Panc1 (cell line): Measurements from ENCODE around the gene SLC25A13. TPM values are rescaled to one million over a fixed set of nuclear protein-coding genes. Genes with fewer than 3 reads are reported as not detected.

Experiments
- ATAC-seq: fragments of 200-7000 bp; cut with Tn5 transposase; 2 replicates; pipeline ENCODE4 v1.9.1; 2020; ENCODE audit warnings: mild to moderate bottlenecking, moderate library complexity
- BruUV-seq: library from RNA; stranded (reverse); fragments of 400-500 nt; replicated peaks from 2 replicates; lab custom pipeline; 2021; lab: Mats Ljungman, UMichigan
- CTCF ChIA-PET: fragments of 300-600 bp; sonication (Branson Sonifier 250); formaldehyde crosslinking; loops from one replicate; lab custom pipeline; 2022; ENCODE audit warnings: antibody characterized with exemption; lab: Charles Lee
- POLR2A ChIA-PET: fragments of 300-600 bp; sonication (Branson Sonifier 250); formaldehyde crosslinking; loops from one replicate; lab custom pipeline; 2022; ENCODE audit warnings: antibody characterized with exemption; lab: Charles Lee
- DNase-seq: peaks from one replicate; pipeline ENCODE4 v3.0.0-alpha.2; 2010; ENCODE audit warnings: low read depth, low spot score
- H3K27ac ChIP-seq: 2 replicates; pipeline ENCODE4 v1.5.1; 2011; ENCODE audit warnings: mild to moderate bottlenecking, low read length, inconsistent platforms
- H3K27me3 ChIP-seq: fragments of 200-500 bp; sonication (Bioruptor generic); 2 replicates; pipeline ENCODE4 v1.6.0; 2014; ENCODE audit warnings: low read length, inconsistent platforms; ENCODE audit not compliant: control insufficient read depth, insufficient read depth
- H3K36me3 ChIP-seq: fragments of 200-500 bp; sonication (Bioruptor generic); 2 replicates; pipeline ENCODE4 v1.5.1; 2014; ENCODE audit warnings: inconsistent platforms, mild to moderate bottlenecking, low read length, moderate library complexity; ENCODE audit not compliant: control insufficient read depth, insufficient read depth
- H3K4me1 ChIP-seq: 2 replicates; pipeline ENCODE4 v1.5.1; 2011; ENCODE audit warnings: inconsistent platforms, mild to moderate bottlenecking, low read length, moderate library complexity; ENCODE audit not compliant: control insufficient read depth, insufficient read depth
- H3K4me3 ChIP-seq, 2 experiments: 2 replicates each; pipeline ENCODE4 v1.5.1; 2011 to 2012; ENCODE audit warnings: low read depth in 2 of 2, low read length in 2 of 2, mild to moderate bottlenecking in 2 of 2, inconsistent platforms in 1 of 2, moderate library complexity in 1 of 2
- H3K9me3 ChIP-seq: fragments of 200-500 bp; sonication (Bioruptor generic); 2 replicates; pipeline ENCODE4 v1.5.1; 2014; ENCODE audit warnings: low read depth, mild to moderate bottlenecking, inconsistent platforms, low read length, moderate library complexity; ENCODE audit not compliant: control insufficient read depth, insufficient read depth
- CTCF ChIP-seq: fragments of 450-650 bp; IDR thresholded peaks from 2 replicates; pipeline ENCODE4 v1.5.1; 2017; ENCODE audit warnings: mild to moderate bottlenecking
- POLR2AphosphoS5 ChIP-seq: IDR thresholded peaks from 2 replicates; pipeline ENCODE4 v1.6.1; 2012; ENCODE audit warnings: mild to moderate bottlenecking, low read depth, low read length, moderate library complexity
- REST ChIP-seq, 2 experiments: IDR thresholded peaks; 2 replicates each; pipeline ENCODE4 v1.6.1; 2011 to 2012; ENCODE audit warnings: low read depth in 2 of 2, control low read depth in 1 of 2, low read length in 1 of 2, mild to moderate bottlenecking in 1 of 2, moderate library complexity in 1 of 2; ENCODE audit not compliant: insufficient read depth in 1 of 2
- SIN3A ChIP-seq: IDR thresholded peaks from 2 replicates; pipeline ENCODE4 v1.6.1; 2012; ENCODE audit warnings: low read depth, mild to moderate bottlenecking, low read length, moderate library complexity, borderline replicate concordance; ENCODE audit not compliant: insufficient read depth
- TCF7L2 ChIP-seq: IDR thresholded peaks from 2 replicates; pipeline ENCODE4 v1.6.1; 2011; ENCODE audit warnings: mild to moderate bottlenecking, low read depth, low read length, inconsistent platforms
- in situ Hi-C: cut with HindIII; loops from 2 replicates; pipeline ENCODE4 v1.10.0; 2016; ENCODE audit warnings: low sequenced_read_pairs, low pct_unique_long_range_greater_than_20kb
- intact Hi-C: fragments of 100-400 bp; cut with micrococcal nuclease; formaldehyde crosslinking; loops from one replicate; pipeline ENCODE4 v1.10.0; 2022; ENCODE audit not compliant: unreplicated experiment
- total RNA-seq: library from RNA; stranded (reverse); gene quantifications from one replicate; pipeline ENCODE4 v1.2.1, GENCODE V29; 2021; ENCODE audit not compliant: unreplicated experiment

Gene SLC25A13
- total RNA-seq, 1 experiment from 2014 or later, result 69.4 TPM

- ChIA-PET POLR2A (no interaction called here), CTCF (no interaction called here)
- intact Hi-C loops, result no loop called here
- Histone ChIP-seq H3K4me3 (no peak overlapping the region), H3K36me3 (no peaks in the 10 kb centered on the region), H3K27ac (no peak overlapping the region), H3K9me3 (no peaks in the 10 kb centered on the region), H3K4me1 (no peaks in the 10 kb centered on the region), H3K27me3 (peaks cover 5% of the 10 kb centered on the region; the same call in 1 of the 2 replicates)
- in situ Hi-C loops, result no loop called here
- DNase-seq (no peak), ATAC-seq (no peak)
- TF ChIP-seq TCF7L2 (no peak), CTCF (no peak), REST (IDR thresholded peaks at IDR 0.05; ENCODE audit: insufficient read depth in 1 of 2, low read depth in 2 of 2, low read length in 1 of 2) (no peak), POLR2AphosphoS5 (no peak), SIN3A (no peak)
- BruUV-seq, result no TSS peak
Observed at GRCh38 chr7:96349572-96349971, 27.7 kb upstream of the SLC25A13 start.

- DNase-seq (no peak), ATAC-seq (no peak)
- in situ Hi-C loops (no loop called here), intact Hi-C loops (no loop called here)
- no peak for TF ChIP-seq TCF7L2
- TF ChIP-seq POLR2AphosphoS5, result no peak
- TF ChIP-seq SIN3A, result no peak
- no peak for TF ChIP-seq CTCF
- TF ChIP-seq REST (IDR thresholded peaks at IDR 0.05; ENCODE audit: insufficient read depth in 1 of 2, low read depth in 2 of 2, low read length in 1 of 2), result no peak
- ChIA-PET POLR2A (no interaction called here), CTCF (no interaction called here)
- Histone ChIP-seq H3K36me3 (no peaks in the 10 kb centered on the region), H3K4me1 (no peaks in the 10 kb centered on the region), H3K9me3 (no peaks in the 10 kb centered on the region), H3K4me3 (no peak overlapping the region), H3K27ac (no peak overlapping the region), H3K27me3 (peaks cover 10% of the 10 kb centered on the region; the same call in 1 of the 2 replicates)
- no TSS peak for BruUV-seq
Observed at GRCh38 chr7:96347471-96347870, 25.6 kb upstream of the SLC25A13 start.
